PC-3 (cell line): ENCODE measurements around the gene PIGZ.

Experiments
- CTCF ChIP-seq: fragments of 300-600 bp; sonication (generic); conservative IDR thresholded peaks from 2 replicates; pipeline ENCODE4 v1.5.1; 2017; ENCODE audit warnings: antibody characterized with exemption, low read depth, mild to moderate bottlenecking, low read length
- EZH2 ChIP-seq: fragments of 300-600 bp; sonication (generic); IDR thresholded peaks from one replicate; pipeline ENCODE4 v1.6.1; 2017; ENCODE audit warnings: antibody characterized with exemption, mild to moderate bottlenecking, low read length; ENCODE audit not compliant: unreplicated experiment

DNA sequence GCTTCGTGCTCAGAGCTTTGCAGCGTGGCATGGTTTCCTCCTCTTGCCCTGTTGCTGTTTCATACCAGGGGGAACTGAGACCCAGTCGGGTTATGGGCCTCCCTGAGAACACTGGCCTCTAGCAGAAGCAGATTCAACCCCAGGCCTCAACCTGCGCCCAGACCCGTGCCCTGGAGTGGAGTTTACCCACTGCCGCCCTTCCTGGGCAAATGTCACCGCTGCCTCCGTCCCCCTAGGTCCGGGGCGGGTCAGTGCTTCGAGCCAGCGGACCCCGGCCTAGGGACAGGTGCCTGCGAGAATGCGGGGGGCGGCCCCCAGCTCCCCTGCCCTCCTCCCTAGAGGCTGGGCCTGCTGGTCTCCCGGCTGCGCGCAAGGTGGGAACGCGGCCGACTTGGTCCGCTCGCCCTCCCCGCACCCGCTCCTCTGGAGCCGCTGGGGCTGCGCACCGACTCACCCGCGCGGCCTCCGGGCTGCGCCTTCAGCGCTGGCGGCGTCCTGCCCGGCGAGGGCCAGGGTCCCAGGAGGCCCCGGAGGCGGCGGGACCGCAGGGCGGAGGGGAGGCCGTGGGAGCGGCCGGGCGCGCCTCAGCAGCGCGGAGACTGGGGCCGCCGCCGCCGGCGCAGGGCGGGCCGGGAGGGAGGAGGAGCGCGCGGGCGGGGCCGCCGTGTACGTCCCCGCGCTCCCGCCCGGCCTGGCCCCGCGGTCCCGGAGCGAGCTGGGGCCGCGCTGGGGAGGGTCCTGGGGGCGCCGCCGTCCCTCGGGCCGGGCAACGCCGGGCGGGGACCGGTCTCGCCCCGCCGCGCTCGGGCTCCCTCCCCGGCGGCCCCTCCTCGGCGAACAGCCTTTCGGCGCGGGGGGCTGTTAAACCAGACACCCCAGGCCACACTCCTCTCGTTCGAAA lies at the start of gene PIGZ:
- TF ChIP-seq CTCF = no peak
- no peak for TF ChIP-seq EZH2
